H1 (cell line): ENCODE measurements around the gene DLEC1. TPM values are rescaled to one million over a fixed set of nuclear protein-coding genes. Genes with fewer than 3 reads are reported as not detected.

ENCODE experiments used
- CTCF ChIA-PET: fragments of 300-600 bp; sonication (Branson Sonifier 250); formaldehyde crosslinking; loops from one replicate; lab custom pipeline; 2021; ENCODE audit not compliant: partially characterized antibody; lab: Charles Lee
- POLR2A ChIA-PET: fragments of 300-600 bp; sonication (Branson Sonifier 250); formaldehyde crosslinking; loops from one replicate; lab custom pipeline; 2021; ENCODE audit warnings: inconsistent platforms; ENCODE audit not compliant: partially characterized antibody; lab: Charles Lee
- DNase-seq, 2 experiments: peaks; one replicate each; pipeline versions ENCODE4 v3.0.0 to v3.0.0-alpha.2; 2010 to 2022; ENCODE audit warnings: low spot score in 2 of 2, low read depth in 1 of 2, mixed read lengths in 1 of 2
- FAIRE-seq: peaks from 2 replicates; lab custom pipeline; 2011; peaks lifted over from hg19 to GRCh38; lab: Jason Lieb, UNC
- H2AFZ ChIP-seq: 2 replicates; pipeline ENCODE4 v1.8.1; 2012; ENCODE audit warnings: low read length, inconsistent platforms
- H2AK5ac ChIP-seq: 2 replicates; pipeline ENCODE4 v1.6.1; 2013; ENCODE audit warnings: low read depth, low read length
- H2BK120ac ChIP-seq: replicated peaks from 2 replicates; pipeline ENCODE3; 2013; ENCODE audit warnings: low read depth, low read length, inconsistent platforms
- H2BK12ac ChIP-seq: 2 replicates; pipeline ENCODE4 v1.6.1; 2013; ENCODE audit warnings: low read depth, low read length
- H2BK15ac ChIP-seq: 2 replicates; pipeline ENCODE4 v1.6.1; 2013; ENCODE audit warnings: low read length
- H2BK20ac ChIP-seq: 2 replicates; pipeline ENCODE4 v1.6.1; 2013; ENCODE audit warnings: low read length
- H2BK5ac ChIP-seq: 2 replicates; pipeline ENCODE4 v1.6.1; 2013; ENCODE audit warnings: low read depth, low read length
- H3K14ac ChIP-seq: 2 replicates; pipeline ENCODE4 v1.6.1; 2013; ENCODE audit warnings: inconsistent platforms; ENCODE audit not compliant: insufficient read length
- H3K18ac ChIP-seq: 2 replicates; pipeline ENCODE4 v1.6.1; 2013; ENCODE audit warnings: low read length; ENCODE audit errors: extremely low read depth
- H3K23ac ChIP-seq: 2 replicates; pipeline ENCODE4 v1.6.1; 2013; ENCODE audit warnings: inconsistent platforms; ENCODE audit not compliant: insufficient read length
- H3K23me2 ChIP-seq: 2 replicates; pipeline ENCODE4 v1.6.1; 2013; ENCODE audit warnings: low read depth, low read length
- H3K27ac ChIP-seq: 2 replicates; pipeline ENCODE4 v1.6.1; 2011; ENCODE audit warnings: low read depth, low read length, inconsistent platforms
- H3K27me3 ChIP-seq, 4 experiments: replicated peaks in 1 of 4; 1 replicate in 1 of 4; 2 replicates in 3 of 4; pipeline versions ENCODE4 v1.6.1 to v1.8.1; 2011 to 2013; ENCODE audit warnings: low read length in 3 of 4, mild to moderate bottlenecking in 3 of 4, inconsistent platforms in 2 of 4, mixed read lengths in 2 of 4, moderate library complexity in 1 of 4; ENCODE audit not compliant: control insufficient read depth in 3 of 4, insufficient read depth in 3 of 4; ENCODE audit errors: extremely low read depth in 1 of 4
- H3K36me3 ChIP-seq, 4 experiments: 2 replicates each; pipeline versions ENCODE4 v1.6.1 to v1.8.1; 2011 to 2013; ENCODE audit warnings: mild to moderate bottlenecking in 4 of 4, low read length in 3 of 4, moderate library complexity in 2 of 4, control low read depth in 1 of 4, inconsistent platforms in 1 of 4; ENCODE audit not compliant: insufficient read depth in 4 of 4, control insufficient read depth in 2 of 4
- H3K4ac ChIP-seq: replicated peaks from 2 replicates; pipeline ENCODE3; 2013; ENCODE audit warnings: low read length, low read depth, mixed read lengths, inconsistent platforms; ENCODE audit not compliant: insufficient read length
- H3K4me1 ChIP-seq, 4 experiments: replicated peaks in 1 of 4; 1 replicate in 1 of 4; 2 replicates in 3 of 4; pipeline versions ENCODE4 v1.6.1 to v1.8.1; 2011 to 2013; ENCODE audit warnings: low read length in 3 of 4, inconsistent platforms in 2 of 4, mixed read lengths in 1 of 4; ENCODE audit not compliant: insufficient read depth in 4 of 4, control insufficient read depth in 3 of 4
- H3K4me2 ChIP-seq, 2 experiments: 2 replicates each; pipeline versions ENCODE4 v1.6.1 to v1.8.1; 2011 to 2013; ENCODE audit warnings: low read depth in 2 of 2, low read length in 2 of 2, control low read depth in 1 of 2, inconsistent platforms in 1 of 2, mild to moderate bottlenecking in 1 of 2; ENCODE audit not compliant: insufficient read depth in 1 of 2
- H3K4me3 ChIP-seq, 4 experiments: fragments of 200-600, 300-600 bp in 1 of 4; sonication (generic), shearing (Covaris generic), sonication (Bioruptor Twin) in 1 of 4; 2 replicates each; pipeline versions ENCODE4 v1.5.1 to v1.8.1; 2011 to 2016; ENCODE audit warnings: low read length in 4 of 4, low read depth in 3 of 4, control low read depth in 2 of 4, inconsistent platforms in 2 of 4, mild to moderate bottlenecking in 2 of 4, mixed read lengths in 1 of 4, moderate library complexity in 1 of 4; ENCODE audit not compliant: insufficient read depth in 2 of 4; ENCODE audit errors: extremely low read depth in 1 of 4
- H3K56ac ChIP-seq: replicated peaks from 2 replicates; pipeline ENCODE3; 2013; ENCODE audit warnings: low read depth, mild to moderate bottlenecking, mixed read lengths, low read length, inconsistent platforms; ENCODE audit not compliant: insufficient read length
- H3K79me1 ChIP-seq: 2 replicates; pipeline ENCODE4 v1.6.1; 2013; ENCODE audit warnings: low read depth, low read length, control low read depth
- H3K79me2 ChIP-seq, 2 experiments: 2 replicates each; pipeline versions ENCODE4 v1.6.1 to v1.8.1; 2012 to 2013; ENCODE audit warnings: low read length in 2 of 2, mild to moderate bottlenecking in 2 of 2, inconsistent platforms in 1 of 2; ENCODE audit not compliant: insufficient read depth in 2 of 2, control insufficient read depth in 1 of 2
- H3K9ac ChIP-seq, 4 experiments: replicated peaks in 1 of 4; 1 replicate in 1 of 4; 2 replicates in 3 of 4; pipeline versions ENCODE4 v1.6.1 to v1.8.1; 2011 to 2013; ENCODE audit warnings: low read depth in 3 of 4, low read length in 3 of 4, control low read depth in 2 of 4, mild to moderate bottlenecking in 2 of 4, moderate library complexity in 2 of 4, inconsistent platforms in 1 of 4; ENCODE audit errors: extremely low read depth in 1 of 4
- H3K9me3 ChIP-seq, 2 experiments: 2 replicates each; pipeline versions ENCODE4 v1.6.1 to v1.8.1; 2012 to 2013; ENCODE audit warnings: mild to moderate bottlenecking in 2 of 2, moderate library complexity in 2 of 2, control low read depth in 1 of 2, inconsistent platforms in 1 of 2, low read depth in 1 of 2, low read length in 1 of 2, mixed read lengths in 1 of 2; ENCODE audit not compliant: insufficient read depth in 2 of 2
- H4K20me1 ChIP-seq, 2 experiments: replicated peaks in 1 of 2; 2 replicates each; pipeline versions ENCODE3 to v1.8.1; 2011 to 2013; ENCODE audit warnings: inconsistent platforms in 2 of 2, low read length in 2 of 2, mild to moderate bottlenecking in 1 of 2; ENCODE audit not compliant: insufficient read depth in 2 of 2, control insufficient read depth in 1 of 2
- H4K5ac ChIP-seq: 2 replicates; pipeline ENCODE4 v1.6.1; 2013; ENCODE audit warnings: low read length, low read depth, mixed read lengths, inconsistent platforms; ENCODE audit not compliant: insufficient read length
- H4K8ac ChIP-seq: 2 replicates; pipeline ENCODE4 v1.8.0; 2013; ENCODE audit warnings: mild to moderate bottlenecking, moderate library complexity, low read length, inconsistent platforms; ENCODE audit not compliant: insufficient read depth; ENCODE audit errors: extremely low read depth
- H4K91ac ChIP-seq: replicated peaks from 2 replicates; pipeline ENCODE3; 2013; ENCODE audit warnings: low read length, mixed read lengths, inconsistent platforms; ENCODE audit not compliant: insufficient read length
- GABPA ChIP-seq: IDR thresholded peaks from 2 replicates; pipeline ENCODE4 v1.6.1; 2011; ENCODE audit warnings: mild to moderate bottlenecking, low read length, moderate library complexity, borderline replicate concordance; ENCODE audit not compliant: insufficient read depth
- YY1 ChIP-seq: IDR thresholded peaks from 2 replicates; pipeline ENCODE4 v1.6.1; 2011; ENCODE audit warnings: low read depth, mild to moderate bottlenecking, low read length
- WGBS, 2 experiments: shearing (Covaris generic) in 1 of 2; methylation state at CpG; one replicate each; pipeline versions ENCODE4 v1.1.6 to v1.1.7; 2013 to 2015; ENCODE audit warnings: low lambda C conversion rate in 2 of 2, mixed read lengths in 2 of 2, inconsistent platforms in 1 of 2, low coverage in 1 of 2, missing lambda C conversion rate in 1 of 2; ENCODE audit not compliant: insufficient replicate concordance in 2 of 2, insufficient coverage in 1 of 2, insufficient read length in 1 of 2; ENCODE audit errors: extremely low coverage in 1 of 2, missing lambda C conversion rate in 1 of 2; 5-methylcytosine and 5-hydroxymethylcytosine counted together
- polyA plus RNA-seq, 7 experiments: library from polyadenylated mRNA; depleted of rRNA in 3 of 7; stranded (reverse) in 5 of 7; unstranded in 2 of 7; fragments of >200 nt in 5 of 7; fragments of 200-250 nt in 2 of 7; gene quantifications; 1 replicate in 5 of 7; 2 replicates in 1 of 7; 4 replicates in 1 of 7; pipeline versions ENCODE4 v1.2.1 to v1.2.3, GENCODE V29; 2011 to 2013; ENCODE audit warnings: missing spikeins in 2 of 7, mixed read lengths in 2 of 7
- total RNA-seq: library from RNA; stranded (reverse); fragmentation: NEBNext Ultra II Directional; extraction: Animal tissue kit (Norgen Biotek cat#: 25700); gene quantifications from 2 replicates; pipeline ENCODE4 v1.2.1, GENCODE V29; 2021

Gene DLEC1
- total and polyA plus RNA-seq, 2 of the 8 experiments (the other 6 are each of a cell fraction or from before 2014, with no cell fraction given), result 0.26 to 0.76 TPM

GRCh38 chr3:38046821-38047220, 7.8 kb downstream of the DLEC1 start:
- Histone ChIP-seq H2BK5ac (no peak overlapping the region), H3K18ac (no peak overlapping the region), H3K27ac (no peak overlapping the region), H3K36me3 (no peaks in the 10 kb centered on the region), H3K23ac (no peak overlapping the region), H2BK15ac (no peak overlapping the region), H3K4ac (no peak overlapping the region), H3K4me2 (no peak overlapping the region), H2BK12ac (no peak overlapping the region), H4K8ac (no peak overlapping the region), H3K79me1 (no peaks in the 10 kb centered on the region), H3K9ac (no peak overlapping the region), H2AK5ac (no peak overlapping the region), H3K9me3 (peaks cover 2 to 5% of the 10 kb centered on the region in 2 experiments; a peak in 2 of 4 replicates), H3K4me3 (no peak overlapping the region), H3K27me3 (no peaks in the 10 kb centered on the region; a peak in 1 of 7 replicates), H4K5ac (no peak overlapping the region), H2BK20ac (no peak overlapping the region), H2BK120ac (no peak overlapping the region), H3K4me1 (no peaks in the 10 kb centered on the region), H4K91ac (no peak overlapping the region), H3K79me2 (no peaks in the 10 kb centered on the region), H2AFZ (no peak overlapping the region), H3K14ac (no peak overlapping the region), H3K56ac (no peak overlapping the region), H3K23me2 (no peaks in the 10 kb centered on the region), H4K20me1 (no peaks in the 10 kb centered on the region)
- no peak for FAIRE-seq
- 85% methylated on average over 2 of the region's 2 CpGs; no CpG with 5 or more reads in 1 of the 2 experiments for WGBS, 2 experiments
- DNase-seq, result no peak
- POLR2A ChIA-PET, result no interaction called here
- CTCF ChIA-PET, result no interaction called here
- TF ChIP-seq YY1 (no peak), GABPA (no peak)
